Mononuclear cell (primary cell): Measurements from ENCODE around the gene GTF3A. TPM values are rescaled to one million over a fixed set of nuclear protein-coding genes. Genes with fewer than 3 reads are reported as not detected.
A peak's percentile ranks its signal among the peaks of the same experiment; 100 is the strongest.

Experiments used
- H3K27me3 ChIP-seq: 2 replicates; pipeline ENCODE4 v1.6.0; 2011; ENCODE audit warnings: low read length, control low read depth; ENCODE audit not compliant: insufficient read depth
- H3K4me1 ChIP-seq: 2 replicates; pipeline ENCODE4 v1.5.1; 2011; ENCODE audit warnings: mild to moderate bottlenecking, low read length, control low read depth; ENCODE audit not compliant: insufficient read depth
- H3K4me3 ChIP-seq: 2 replicates; pipeline ENCODE4 v1.5.1; 2011; ENCODE audit warnings: mild to moderate bottlenecking, low read length, moderate library complexity
- H3K9me3 ChIP-seq: 2 replicates; pipeline ENCODE4 v1.5.1; 2011; ENCODE audit warnings: low read depth, mild to moderate bottlenecking, control low read depth, low read length
- total RNA-seq: library from RNA; depleted of rRNA; stranded (reverse); fragments of >200 nt; gene quantifications from one replicate; pipeline ENCODE4 v1.2.3, GENCODE V29; 2012

The GTF3A gene
- total RNA-seq, 1 donor = 242 TPM

DNA sequence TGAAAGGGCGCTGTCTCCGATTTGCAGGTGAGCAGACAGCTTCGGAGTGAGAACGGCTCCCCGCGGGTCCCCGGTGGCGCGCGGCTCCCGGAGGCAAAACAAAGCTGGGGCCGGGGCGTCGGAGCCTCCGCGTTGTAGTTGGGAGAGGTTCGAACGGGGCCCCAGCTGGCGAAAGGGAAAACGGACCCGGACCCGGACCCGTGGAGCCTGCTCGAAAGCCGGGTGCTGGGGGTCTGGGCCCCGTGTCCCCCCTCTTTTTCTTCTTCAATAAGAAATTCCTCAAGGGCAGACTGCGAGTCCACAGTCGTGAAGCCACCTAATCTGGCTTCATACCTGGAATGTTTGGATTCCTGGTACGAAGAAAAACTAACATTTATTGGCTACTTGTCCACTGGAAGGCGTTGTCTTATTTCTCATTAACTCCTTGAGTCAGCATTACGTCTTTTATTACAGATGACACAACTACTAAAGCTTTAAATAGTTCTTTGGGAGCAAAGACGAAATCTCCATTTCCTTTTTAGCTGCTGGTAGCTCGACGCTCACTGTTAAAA lies 26.6 kb downstream of the GTF3A start:
- Histone ChIP-seq H3K4me1 (peaks cover 56% of the 10 kb centered on the region), H3K27me3 (no peaks in the 10 kb centered on the region), H3K4me3 (peak overlapping the region; percentile 85), H3K9me3 (no peaks in the 10 kb centered on the region)

DNA sequence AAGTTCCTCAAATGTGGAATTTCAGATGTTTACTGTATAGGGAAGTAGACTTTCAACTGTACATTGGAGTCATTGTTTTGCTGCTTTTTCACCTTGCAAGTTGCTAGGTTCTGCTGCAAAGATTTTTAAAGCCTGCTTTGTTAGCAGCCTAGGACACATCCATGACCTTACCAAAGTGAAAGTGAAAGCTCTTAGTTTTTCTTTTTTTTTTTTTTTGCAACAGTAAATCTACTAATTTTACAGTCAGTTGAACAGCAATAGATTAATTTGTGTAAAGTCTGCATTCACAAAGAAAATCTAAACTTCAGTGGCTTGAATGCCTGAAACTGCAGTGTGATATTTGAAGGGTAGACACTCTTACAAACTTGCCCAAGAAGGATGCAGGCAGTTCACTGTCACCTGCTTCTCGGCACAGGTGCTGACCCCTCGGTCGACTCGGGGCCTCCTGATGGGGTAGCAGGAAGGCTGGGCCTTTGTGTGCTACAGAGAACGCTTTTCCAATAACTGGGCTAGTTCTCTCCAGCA lies 31.0 kb downstream of the GTF3A start:
- Histone ChIP-seq H3K4me1 (peaks cover 28% of the 10 kb centered on the region), H3K27me3 (no peaks in the 10 kb centered on the region), H3K4me3 (peak overlapping the region; percentile 32), H3K9me3 (no peaks in the 10 kb centered on the region)

DNA sequence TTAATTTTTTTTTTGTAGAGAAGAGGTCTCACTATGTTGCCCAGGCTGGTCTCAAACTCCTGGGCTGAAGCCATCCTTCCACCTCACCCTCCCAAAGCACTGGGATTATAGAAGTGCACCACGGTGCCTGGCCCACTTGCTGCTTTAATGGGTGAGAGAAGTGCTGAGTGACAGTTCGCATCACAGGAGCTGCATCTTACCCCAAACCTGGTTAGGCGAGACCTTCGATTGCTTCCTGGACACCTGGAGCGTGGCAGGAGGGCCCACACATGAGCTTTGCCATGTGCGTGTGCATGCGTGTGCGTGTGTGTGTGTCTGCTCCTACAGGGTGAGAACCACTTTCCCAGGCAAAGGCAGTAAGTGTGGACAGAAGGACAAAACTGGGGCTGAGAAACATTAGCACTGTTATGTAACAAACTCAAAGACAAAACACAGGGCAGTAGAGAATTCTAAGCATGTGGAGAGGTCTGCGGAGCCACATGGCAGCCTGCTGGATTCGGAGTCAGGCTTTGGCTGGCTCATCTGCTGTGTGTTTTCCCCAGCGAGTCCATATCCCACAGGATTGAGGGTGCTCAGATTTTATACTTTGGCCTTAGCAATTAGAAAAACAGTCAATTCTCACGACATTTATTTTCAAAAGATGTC lies 37.6 kb downstream of the GTF3A start:
- no peaks in the 10 kb centered on the region for H3K9me3 ChIP-seq
- no peaks in the 10 kb centered on the region for H3K27me3 ChIP-seq
- no peak overlapping the region for H3K4me3 ChIP-seq
- no peaks in the 10 kb centered on the region for H3K4me1 ChIP-seq

DNA sequence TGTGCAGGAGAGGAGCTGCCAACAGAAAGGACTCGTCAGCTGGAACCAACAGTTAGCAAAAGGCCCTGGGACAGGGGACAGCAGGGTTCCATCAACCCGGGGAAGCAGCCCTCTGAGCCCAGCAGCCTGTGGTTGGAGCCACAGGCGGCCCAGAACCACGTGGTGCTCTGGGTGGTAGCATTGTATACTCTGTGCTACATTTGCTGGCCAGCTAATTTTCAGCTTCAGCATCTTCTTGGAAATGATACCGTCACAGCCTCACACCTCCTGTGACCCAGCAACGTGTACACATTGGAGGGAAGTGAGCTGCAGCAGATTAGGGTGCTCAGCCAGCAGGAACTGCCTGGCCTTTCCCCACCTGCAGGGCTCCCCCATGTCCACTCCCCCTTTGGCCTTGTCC lies 39.1 kb downstream of the GTF3A start:
- Histone ChIP-seq H3K4me3 (no peak overlapping the region), H3K4me1 (no peaks in the 10 kb centered on the region), H3K27me3 (no peaks in the 10 kb centered on the region), H3K9me3 (no peaks in the 10 kb centered on the region)

DNA sequence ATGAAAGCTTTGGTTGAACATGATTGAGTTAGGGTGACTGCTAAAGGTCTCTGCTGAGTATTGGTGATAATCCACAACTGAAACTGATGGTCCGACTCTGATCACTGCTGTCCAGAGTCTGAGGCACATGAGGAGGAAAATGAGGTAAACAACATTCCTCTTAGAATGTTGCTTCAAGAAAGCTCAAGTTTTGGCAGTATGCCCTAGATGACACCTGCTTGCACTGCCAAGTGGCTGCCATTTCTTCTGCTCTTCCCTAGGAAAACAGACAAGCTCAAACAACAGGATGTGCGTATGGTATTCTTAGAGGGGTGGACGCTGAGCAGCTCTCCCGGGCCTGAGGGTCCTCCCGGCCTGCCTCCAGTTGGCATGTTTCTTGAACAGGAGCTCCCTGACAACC lies 41.2 kb downstream of the GTF3A start:
- Histone ChIP-seq H3K9me3 (no peaks in the 10 kb centered on the region), H3K4me3 (no peak overlapping the region), H3K27me3 (no peaks in the 10 kb centered on the region), H3K4me1 (no peaks in the 10 kb centered on the region)

DNA sequence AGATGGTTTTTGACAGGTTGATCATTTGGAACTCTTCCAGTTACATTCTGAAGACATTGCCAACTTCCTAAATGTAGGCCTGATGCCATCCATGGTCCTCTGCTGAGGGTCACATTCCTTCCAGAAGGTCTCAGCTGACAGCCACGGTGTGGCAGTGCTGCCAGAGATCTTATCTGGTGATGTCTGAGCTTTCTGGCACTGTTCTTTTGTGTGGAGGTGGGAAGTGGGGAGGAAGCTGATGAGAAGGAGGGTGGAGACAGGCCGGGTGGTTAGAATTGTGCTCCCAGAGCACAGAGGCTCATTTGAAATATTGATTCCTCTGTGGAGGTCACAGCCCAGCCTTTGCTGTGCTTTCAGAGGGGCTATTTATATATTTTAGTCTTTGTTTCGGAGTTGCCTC lies 42.1 kb downstream of the GTF3A start:
- Histone ChIP-seq H3K9me3 (no peaks in the 10 kb centered on the region), H3K4me3 (no peak overlapping the region), H3K27me3 (no peaks in the 10 kb centered on the region), H3K4me1 (no peaks in the 10 kb centered on the region)

DNA sequence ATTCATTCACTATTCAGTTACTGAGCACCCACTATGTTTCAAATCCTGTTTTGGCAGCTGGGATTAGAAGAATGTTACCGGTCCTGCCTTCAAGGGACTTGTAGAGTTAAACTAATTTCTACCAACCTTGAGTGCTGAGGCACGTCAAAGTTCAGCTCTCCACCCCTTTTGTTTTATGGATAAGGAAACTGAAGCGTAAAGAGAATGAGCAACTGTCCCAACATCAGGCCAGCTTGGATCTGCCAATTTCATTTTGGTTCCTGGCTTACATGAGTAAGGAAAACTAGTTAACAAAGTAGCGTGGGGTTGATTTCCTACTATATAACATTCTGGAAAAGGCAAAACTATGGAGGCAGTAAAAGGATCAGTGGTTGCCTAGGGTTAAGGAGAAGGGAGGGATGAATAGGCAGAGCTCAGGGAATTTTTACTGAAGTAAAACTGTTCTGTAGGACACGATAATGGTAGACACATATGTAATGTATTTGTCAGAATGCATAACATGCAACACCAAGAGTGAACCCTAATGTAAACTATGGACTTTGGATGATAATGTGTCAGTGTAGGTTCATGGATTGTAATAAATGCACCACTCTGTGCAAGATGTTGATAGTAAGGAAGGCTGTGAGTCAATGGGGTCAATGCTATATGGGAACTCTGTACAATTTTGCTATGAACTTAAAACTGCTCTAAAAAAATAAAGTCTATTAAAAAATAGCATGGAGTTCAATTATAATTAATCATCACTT lies 45.8 kb downstream of the GTF3A start:
- no peaks in the 10 kb centered on the region for H3K9me3 ChIP-seq
- no peaks in the 10 kb centered on the region for H3K27me3 ChIP-seq
- H3K4me3 ChIP-seq = no peak overlapping the region
- H3K4me1 ChIP-seq = no peaks in the 10 kb centered on the region

DNA sequence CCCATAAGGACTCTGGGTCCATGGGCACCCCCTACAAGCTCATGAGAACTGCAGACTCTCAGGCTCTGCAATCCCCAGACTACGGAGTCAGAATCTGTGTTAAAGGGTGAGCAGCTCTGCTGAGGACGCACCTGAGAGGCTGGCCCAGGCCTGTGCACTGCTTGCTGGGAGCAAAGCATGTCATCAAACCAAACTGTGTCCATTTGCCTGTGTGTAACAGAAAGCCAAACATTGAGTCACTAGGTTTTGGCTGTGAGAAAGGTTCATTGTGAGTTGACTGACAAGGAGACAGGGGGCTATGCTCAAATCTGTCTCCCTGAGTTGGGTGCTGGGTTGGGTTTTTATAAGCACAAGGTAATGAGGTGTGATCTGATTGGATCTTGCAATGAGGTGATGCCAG lies 48.0 kb downstream of the GTF3A start:
- H3K27me3 ChIP-seq = no peaks in the 10 kb centered on the region
- H3K4me1 ChIP-seq = peaks cover 7% of the 10 kb centered on the region
- no peaks in the 10 kb centered on the region for H3K9me3 ChIP-seq
- no peak overlapping the region for H3K4me3 ChIP-seq

DNA sequence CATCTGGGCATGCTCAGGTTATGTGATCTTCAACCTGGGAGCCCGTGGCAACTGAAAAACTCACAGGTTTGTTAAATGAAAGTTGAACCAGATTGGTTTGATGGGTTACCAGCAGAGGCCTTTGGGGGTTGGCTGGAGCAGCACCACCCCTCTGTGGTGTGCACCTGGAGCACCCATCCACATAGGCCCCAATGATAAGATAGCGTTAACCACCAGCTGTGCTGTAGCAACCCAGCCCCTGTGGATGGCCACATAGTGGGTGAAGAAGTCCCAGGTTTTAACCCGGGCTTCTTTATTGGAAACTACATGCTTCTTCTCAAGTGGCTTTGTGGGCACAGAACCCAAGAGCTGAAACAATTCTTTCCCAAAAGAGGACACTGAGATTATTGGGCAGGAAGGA lies 48.5 kb downstream of the GTF3A start:
- Histone ChIP-seq H3K27me3 (no peaks in the 10 kb centered on the region), H3K4me1 (peaks cover 12% of the 10 kb centered on the region), H3K9me3 (no peaks in the 10 kb centered on the region), H3K4me3 (no peak overlapping the region)

DNA sequence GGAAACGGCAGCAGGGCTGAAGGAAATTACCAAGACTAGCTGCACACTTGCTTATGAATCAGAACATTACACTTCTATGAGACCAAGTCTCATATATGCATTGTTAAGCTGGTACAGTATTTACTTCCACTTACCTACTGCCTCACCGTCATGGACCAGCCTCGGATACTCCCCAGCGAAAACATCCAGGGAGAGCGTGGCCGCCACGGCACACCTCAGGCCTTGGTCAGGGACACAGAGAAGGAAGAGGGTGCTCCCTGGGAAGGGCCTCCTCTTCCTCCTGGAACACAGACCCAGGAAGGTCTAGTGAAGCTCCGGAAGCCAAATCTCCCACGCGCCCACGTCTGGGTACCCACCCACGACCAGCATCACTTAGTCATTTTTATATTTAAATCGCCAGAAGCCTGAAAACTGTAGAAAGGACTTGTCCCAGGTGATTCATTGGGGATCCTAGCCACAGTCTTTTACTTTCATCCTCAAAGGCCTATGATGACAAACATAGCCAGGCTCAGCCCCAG lies 50.4 kb downstream of the GTF3A start:
- no peaks in the 10 kb centered on the region for H3K9me3 ChIP-seq
- H3K4me1 ChIP-seq = peaks cover 18% of the 10 kb centered on the region
- no peaks in the 10 kb centered on the region for H3K27me3 ChIP-seq
- H3K4me3 ChIP-seq = no peak overlapping the region

DNA sequence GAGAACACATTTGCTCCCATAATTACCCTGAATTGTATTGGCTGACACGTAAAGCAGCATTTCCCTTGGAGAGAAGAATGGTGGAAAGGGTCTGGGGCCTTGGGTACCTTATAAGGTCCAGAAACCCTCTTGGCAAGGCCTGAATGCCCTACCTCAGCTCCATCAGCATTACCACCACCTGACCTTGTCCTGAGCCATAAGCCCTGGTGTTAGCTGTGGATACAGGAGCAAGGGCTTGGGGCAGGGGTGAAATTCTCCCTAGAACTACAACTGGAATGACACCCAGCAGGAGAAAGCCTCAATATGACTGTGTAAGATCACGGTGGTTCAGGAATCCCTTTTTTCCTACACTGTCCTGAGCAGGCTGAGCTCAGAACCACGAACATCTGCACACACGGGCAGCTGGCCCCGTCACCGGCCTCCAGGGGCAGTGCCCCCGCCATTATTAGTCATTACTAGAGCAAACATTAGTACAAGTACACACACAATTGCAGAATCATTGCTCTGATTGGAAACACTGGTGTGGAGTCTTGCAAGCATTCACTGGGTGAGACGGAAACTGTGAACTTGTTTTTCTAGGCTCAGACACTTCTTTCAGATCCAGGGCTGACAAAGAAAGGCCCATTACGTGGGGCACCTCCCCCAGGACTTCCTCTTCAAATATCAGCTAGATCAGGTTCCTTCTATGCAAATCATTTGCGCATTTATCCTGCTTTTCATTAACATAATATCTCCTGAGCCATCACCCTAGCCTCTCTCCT lies 52.7 kb downstream of the GTF3A start:
- Histone ChIP-seq H3K4me1 (peaks cover 29% of the 10 kb centered on the region), H3K9me3 (no peaks in the 10 kb centered on the region), H3K27me3 (no peaks in the 10 kb centered on the region), H3K4me3 (no peak overlapping the region)

DNA sequence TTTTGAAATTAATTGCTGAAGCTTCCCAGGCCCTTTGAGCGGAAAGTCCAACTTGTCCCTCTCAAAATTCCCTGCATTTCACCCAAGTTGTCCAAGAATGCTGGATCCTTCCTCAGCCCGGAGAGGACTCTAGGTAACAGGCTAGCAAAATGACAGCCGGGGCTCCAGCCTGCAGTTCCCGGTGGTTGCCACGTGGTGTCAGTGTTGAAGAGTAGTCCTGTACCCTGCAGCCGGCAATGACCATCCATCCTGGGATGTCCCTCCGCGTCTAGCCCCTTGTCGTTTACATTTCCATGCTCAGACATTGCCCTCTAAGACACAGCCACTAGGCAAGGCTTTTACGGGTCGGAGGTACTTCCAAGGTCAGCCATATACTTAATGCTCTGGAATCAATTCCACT lies 57.3 kb downstream of the GTF3A start:
- peaks cover 36% of the 10 kb centered on the region for H3K4me1 ChIP-seq
- no peaks in the 10 kb centered on the region for H3K27me3 ChIP-seq
- H3K4me3 ChIP-seq = no peak overlapping the region
- no peaks in the 10 kb centered on the region for H3K9me3 ChIP-seq

DNA sequence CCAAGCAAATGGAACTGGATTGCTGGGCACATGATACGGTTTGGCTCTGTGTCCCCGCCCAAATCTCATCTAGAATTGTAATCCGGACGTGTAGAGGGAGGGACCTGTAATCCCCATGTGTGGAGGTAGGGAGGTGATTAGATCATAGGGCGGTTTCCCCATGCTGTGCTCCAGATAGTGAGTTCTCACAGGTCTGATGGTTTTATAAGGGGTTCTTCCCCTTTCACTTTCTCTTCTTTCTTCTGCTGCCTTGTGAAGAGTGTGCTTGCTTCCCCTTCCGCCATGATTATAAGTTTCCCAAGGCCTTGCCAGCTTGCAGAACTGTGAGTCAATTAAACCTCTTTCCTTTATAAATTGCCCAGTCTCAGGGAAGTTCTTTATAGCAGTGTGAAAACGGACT lies 58.6 kb downstream of the GTF3A start:
- Histone ChIP-seq H3K4me1 (peaks cover 24% of the 10 kb centered on the region), H3K9me3 (no peaks in the 10 kb centered on the region), H3K27me3 (no peaks in the 10 kb centered on the region), H3K4me3 (peak overlapping the region; percentile 1)

DNA sequence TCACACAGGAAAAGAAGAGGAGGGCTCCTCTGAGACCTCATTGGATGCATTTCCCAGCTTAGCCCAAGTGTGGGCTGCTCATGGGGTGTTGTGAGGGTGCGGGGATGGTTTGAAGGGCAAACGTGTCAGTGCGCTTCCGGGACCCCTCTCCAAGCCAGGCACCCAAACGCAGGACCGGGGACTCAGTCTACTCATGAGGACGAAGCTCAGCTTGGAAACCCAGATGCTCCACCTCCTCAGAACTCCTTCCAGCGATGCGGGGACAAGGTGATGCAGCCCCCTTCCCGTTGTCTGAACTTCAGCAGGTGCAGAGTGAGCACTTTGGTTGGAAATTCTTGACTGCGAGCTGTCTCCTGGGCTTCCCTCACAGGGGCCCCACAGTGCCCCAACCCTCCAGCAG lies 59.0 kb downstream of the GTF3A start:
- H3K27me3 ChIP-seq = no peaks in the 10 kb centered on the region
- H3K9me3 ChIP-seq = no peaks in the 10 kb centered on the region
- H3K4me1 ChIP-seq = peaks cover 21% of the 10 kb centered on the region
- no peak overlapping the region for H3K4me3 ChIP-seq
